Brain microvascular endothelial cell (primary cell): ENCODE results near the gene CDKN2B-AS1.

Experiments used
- DNase-seq: peaks from one replicate; pipeline ENCODE4 v3.0.0-alpha.2; 2020
- H3K27ac ChIP-seq: fragments of 250-450 bp; sonication (Bioruptor Pico); 2 replicates; pipeline ENCODE4 v1.5.1; 2020; ENCODE audit warnings: mild to moderate bottlenecking, moderate library complexity
- H3K27me3 ChIP-seq: fragments of 250-450 bp; sonication (Bioruptor Pico); replicated peaks from 2 replicates; pipeline ENCODE4 v1.5.1; 2020; ENCODE audit warnings: mild to moderate bottlenecking
- H3K36me3 ChIP-seq: fragments of 250-450 bp; sonication (Bioruptor Pico); replicated peaks from 2 replicates; pipeline ENCODE4 v1.5.1; 2020; ENCODE audit warnings: mild to moderate bottlenecking
- H3K4me3 ChIP-seq: 2 replicates; pipeline ENCODE4 v1.5.1; 2011; ENCODE audit warnings: low read depth, mild to moderate bottlenecking, control low read depth, low read length, moderate library complexity
- CTCF ChIP-seq: IDR thresholded peaks from 2 replicates; pipeline ENCODE4 v1.5.1; 2011; ENCODE audit warnings: low read depth, mild to moderate bottlenecking, moderate library complexity, low read length, control low read depth, inconsistent platforms; ENCODE audit errors: missing control alignments
- in situ Hi-C: cut with HindIII; loops from 2 replicates; pipeline ENCODE4 v1.10.0; 2017; ENCODE audit warnings: low sequenced_read_pairs, low pct_ligation_motif_present

The CDKN2B-AS1 gene

GRCh38 chr9:22117511-22118384, 123.2 kb downstream of the CDKN2B-AS1 start:
- Histone ChIP-seq H3K4me3 (no peak overlapping the region), H3K27ac (peak overlapping the region; percentile 84), H3K36me3 (no peaks in the 10 kb centered on the region), H3K27me3 (no peaks in the 10 kb centered on the region)
- peak; percentile 84 for DNase-seq
- in situ Hi-C loops: loop anchor here (10.0 kb wide), 1 partner anchor 303 kb away; no protein-coding TSS in a partner anchor
- no peak for TF ChIP-seq CTCF

- Histone ChIP-seq H3K4me3 (no peak overlapping the region), H3K36me3 (no peaks in the 10 kb centered on the region), H3K27ac (peak overlapping the region; percentile 84), H3K27me3 (no peaks in the 10 kb centered on the region)
- TF ChIP-seq CTCF: no peak
- in situ Hi-C loops: loop anchor here (10.0 kb wide), 1 partner anchor 304 kb away; no protein-coding TSS in a partner anchor
- DNase-seq: no peak
Measured at GRCh38 chr9:22118810-22119521, 124.4 kb downstream of the CDKN2B-AS1 start.

GRCh38 chr9:22119522-22120158, 125.0 kb downstream of the CDKN2B-AS1 start:
- DNase-seq: peak; percentile 63

GRCh38 chr9:22120159-22120549, 125.6 kb downstream of the CDKN2B-AS1 start:
- in situ Hi-C loops: no loop called here
- TF ChIP-seq CTCF: no peak
- no peak for DNase-seq
- Histone ChIP-seq H3K27me3 (no peaks in the 10 kb centered on the region), H3K36me3 (no peaks in the 10 kb centered on the region), H3K4me3 (no peak overlapping the region), H3K27ac (no peak overlapping the region)

More at GRCh38 chr9:22119522-22120158, 125.0 kb downstream of the CDKN2B-AS1 start:
- peak overlapping the region; percentile 84 for H3K27ac ChIP-seq
- peak; percentile 71 for TF ChIP-seq CTCF
- no peaks in the 10 kb centered on the region for H3K36me3 ChIP-seq
- no peak overlapping the region for H3K4me3 ChIP-seq
- no peaks in the 10 kb centered on the region for H3K27me3 ChIP-seq
- in situ Hi-C loops: loop anchor here (10.0 kb wide), 1 partner anchor 305 kb away; no protein-coding TSS in a partner anchor

GRCh38 chr9:22120595-22120994, 126.0 kb downstream of the CDKN2B-AS1 start:
- Histone ChIP-seq H3K27ac (no peak overlapping the region), H3K4me3 (no peak overlapping the region), H3K27me3 (no peaks in the 10 kb centered on the region), H3K36me3 (no peaks in the 10 kb centered on the region)
- DNase-seq: no peak
- TF ChIP-seq CTCF: no peak
- in situ Hi-C loops: no loop called here
